HCT116 (cell line): ENCODE measurements around the gene GGACT. TPM values are rescaled to one million over a fixed set of nuclear protein-coding genes. Genes with fewer than 3 reads are reported as not detected.

Experiments used
- ATAC-seq: fragments of 200-7000 bp; cut with Tn5 transposase; 2 replicates; pipeline ENCODE4 v1.9.1; 2020; ENCODE audit warnings: mild to moderate bottlenecking, moderate library complexity
- BruUV-seq: library from RNA; stranded (reverse); fragments of 400-500 nt; replicated peaks from 2 replicates; lab custom pipeline; 2021; lab: Mats Ljungman, UMichigan
- CTCF ChIA-PET: fragments of 300-600 bp; sonication (Branson Sonifier 250); formaldehyde crosslinking; loops from one replicate; lab custom pipeline; 2021; ENCODE audit warnings: antibody characterized with exemption; lab: Charles Lee
- POLR2A ChIA-PET: fragments of 300-600, 350-600 bp; sonication (Branson Sonifier 250); formaldehyde crosslinking; loops from one replicate; lab custom pipeline; 2021; ENCODE audit warnings: antibody characterized with exemption; lab: Charles Lee
- RAD21 ChIA-PET, 2 experiments: fragments of 300-600 bp; sonication (Branson Sonifier 250); formaldehyde crosslinking; loops; one replicate each; lab custom pipeline; 2023; ENCODE audit warnings: low total read pairs in 2 of 2; ENCODE audit not compliant: uncharacterized antibody in 2 of 2, unreplicated experiment in 2 of 2, low non-redundant PET in 1 of 2; lab: Charles Lee
- DNase-seq: peaks from one replicate; pipeline ENCODE4 v3.0.0-alpha.2; 2010; ENCODE audit warnings: low read depth, low spot score
- H2AFZ ChIP-seq: fragments of 200-600 bp; shearing (Covaris generic), sonication (generic); 2 replicates; pipeline ENCODE4 v1.6.1; 2017; ENCODE audit warnings: low read depth, mixed run types, mixed read lengths, antibody characterized with exemption, low read length; ENCODE audit not compliant: poor library complexity, severe bottlenecking
- H3K27ac ChIP-seq: 2 replicates; pipeline ENCODE4 v1.5.1; 2012; ENCODE audit warnings: low read depth, low read length
- H3K27me3 ChIP-seq: fragments of 200-600 bp; sonication (generic); 2 replicates; pipeline ENCODE4 v1.6.1; 2016; ENCODE audit warnings: mixed run types, low read length, mixed read lengths; ENCODE audit not compliant: insufficient read depth
- H3K36me3 ChIP-seq, 2 experiments: fragments of 200-500 bp in 1 of 2; fragments of 200-600 bp in 1 of 2; sonication (Bioruptor generic) in 1 of 2; sonication (generic) in 1 of 2; 2 replicates each; pipeline versions ENCODE4 v1.5.1 to v1.6.1; 2014 to 2016; ENCODE audit warnings: low read length in 2 of 2, inconsistent platforms in 1 of 2, mixed read lengths in 1 of 2, mixed run types in 1 of 2; ENCODE audit not compliant: insufficient read depth in 2 of 2, control insufficient read depth in 1 of 2
- H3K4me1 ChIP-seq, 2 experiments: fragments of 200-600 bp in 1 of 2; sonication (generic) in 1 of 2; 2 replicates each; pipeline versions ENCODE4 v1.5.1 to v1.6.1; 2012 to 2017; ENCODE audit warnings: low read length in 2 of 2, inconsistent platforms in 1 of 2, mild to moderate bottlenecking in 1 of 2, mixed read lengths in 1 of 2, mixed run types in 1 of 2, moderate library complexity in 1 of 2; ENCODE audit not compliant: insufficient read depth in 2 of 2, control insufficient read depth in 1 of 2
- H3K4me2 ChIP-seq: fragments of 200-600 bp; sonication (generic); 2 replicates; pipeline ENCODE4 v1.6.1; 2017; ENCODE audit warnings: mixed run types, low read length, mixed read lengths
- H3K4me3 ChIP-seq, 2 experiments: fragments of 200-600 bp in 1 of 2; sonication (generic) in 1 of 2; replicated peaks in 1 of 2; 2 replicates each; pipeline ENCODE4 v1.5.1; 2011 to 2016; ENCODE audit warnings: low read length in 2 of 2, control low read depth in 1 of 2, low read depth in 1 of 2, mild to moderate bottlenecking in 1 of 2, mixed read lengths in 1 of 2, mixed run types in 1 of 2
- H3K79me2 ChIP-seq: fragments of 200-600 bp; sonication (generic); 2 replicates; pipeline ENCODE4 v1.6.1; 2017; ENCODE audit warnings: mild to moderate bottlenecking, mixed run types, low read length, moderate library complexity, mixed read lengths; ENCODE audit not compliant: insufficient read depth
- H3K9ac ChIP-seq: fragments of 200-600 bp; sonication (generic); 2 replicates; pipeline ENCODE4 v1.6.1; 2016; ENCODE audit warnings: low read length, mixed read lengths
- H3K9me2 ChIP-seq: fragments of 200-600 bp; sonication (generic), shearing (Covaris generic); 2 replicates; pipeline ENCODE4 v1.6.1; 2017; ENCODE audit warnings: mixed run types, mild to moderate bottlenecking, moderate library complexity; ENCODE audit not compliant: insufficient read depth
- H3K9me3 ChIP-seq, 2 experiments: fragments of 200-500 bp in 1 of 2; fragments of 200-600 bp in 1 of 2; sonication (Bioruptor generic) in 1 of 2; sonication (generic) in 1 of 2; 2 replicates each; pipeline ENCODE4 v1.6.1; 2014 to 2017; ENCODE audit warnings: low read length in 2 of 2, mixed read lengths in 2 of 2, inconsistent platforms in 1 of 2, low read depth in 1 of 2, mild to moderate bottlenecking in 1 of 2, mixed run types in 1 of 2, moderate library complexity in 1 of 2; ENCODE audit not compliant: control insufficient read depth in 1 of 2, insufficient read depth in 1 of 2
- H4K20me1 ChIP-seq: fragments of 200-600 bp; sonication (generic), shearing (Covaris generic); 2 replicates; pipeline ENCODE4 v1.6.1; 2017; ENCODE audit warnings: mixed run types, mild to moderate bottlenecking, moderate library complexity; ENCODE audit not compliant: insufficient read depth
- ATF3 ChIP-seq: IDR thresholded peaks from 2 replicates; pipeline ENCODE4 v1.6.1; 2012
- CBX3 ChIP-seq: IDR thresholded peaks from 2 replicates; pipeline ENCODE4 v1.6.1; 2012; ENCODE audit warnings: low read depth
- CEBPB ChIP-seq: IDR thresholded peaks from 2 replicates; pipeline ENCODE4 v1.6.1; 2012; ENCODE audit warnings: low read depth
- CTCF ChIP-seq, 3 experiments: fragments of 200-600 bp in 1 of 3; sonication (generic) in 1 of 3; IDR thresholded peaks in 2 of 3; conservative IDR thresholded peaks in 1 of 3; 2 replicates each; pipeline ENCODE4 v1.5.1; 2012 to 2017; ENCODE audit warnings: low read depth in 2 of 3, low read length in 2 of 3, antibody characterized with exemption in 1 of 3, borderline replicate concordance in 1 of 3, control low read depth in 1 of 3, mild to moderate bottlenecking in 1 of 3, mixed read lengths in 1 of 3, mixed run types in 1 of 3, moderate library complexity in 1 of 3; ENCODE audit not compliant: insufficient read depth in 1 of 3
- EGR1 ChIP-seq: IDR thresholded peaks from 2 replicates; pipeline ENCODE4 v1.6.1; 2012; ENCODE audit warnings: low read depth
- ELF1 ChIP-seq: IDR thresholded peaks from 2 replicates; pipeline ENCODE4 v1.6.1; 2012; ENCODE audit warnings: low read depth, borderline replicate concordance
- EZH2 ChIP-seq: fragments of 200-600 bp; sonication (generic); IDR thresholded peaks from 2 replicates; pipeline ENCODE4 v1.6.1; 2017; ENCODE audit warnings: antibody characterized with exemption, mixed run types
- EZH2phosphoT487 ChIP-seq: fragments of 200-600 bp; IDR thresholded peaks from 2 replicates; pipeline ENCODE4 v1.6.1; 2018; ENCODE audit warnings: antibody characterized with exemption, borderline replicate concordance
- FOSL1 ChIP-seq: IDR thresholded peaks from 2 replicates; pipeline ENCODE4 v1.6.1; 2012; ENCODE audit warnings: low read depth
- JUND ChIP-seq: IDR thresholded peaks from 2 replicates; pipeline ENCODE4 v1.6.1; 2012
- POLR2A ChIP-seq: IDR thresholded peaks from 2 replicates; pipeline ENCODE4 v1.7.0; 2011; ENCODE audit warnings: borderline replicate concordance; ENCODE audit not compliant: insufficient read depth, insufficient read length; ENCODE audit errors: extremely low read depth
- POLR2AphosphoS5 ChIP-seq: IDR thresholded peaks from 2 replicates; pipeline ENCODE4 v1.6.1; 2011; ENCODE audit warnings: mild to moderate bottlenecking, low read depth, low read length, moderate library complexity
- RAD21 ChIP-seq: IDR thresholded peaks from 2 replicates; pipeline ENCODE4 v1.6.1; 2012; ENCODE audit warnings: low read depth, mild to moderate bottlenecking
- REST ChIP-seq: IDR thresholded peaks from 2 replicates; pipeline ENCODE4 v1.6.1; 2012; ENCODE audit warnings: low read depth
- SIN3A ChIP-seq: IDR thresholded peaks from 2 replicates; pipeline ENCODE4 v1.6.1; 2012; ENCODE audit warnings: low read depth
- SP1 ChIP-seq: IDR thresholded peaks from 2 replicates; pipeline ENCODE4 v1.6.1; 2012; ENCODE audit warnings: low read depth
- SRF ChIP-seq: IDR thresholded peaks from 2 replicates; pipeline ENCODE4 v1.6.1; 2012; ENCODE audit warnings: low read depth
- intact Hi-C: fragments of 100-400 bp; cut with micrococcal nuclease; formaldehyde crosslinking; loops from 2 replicates; pipeline ENCODE4 v1.10.0; 2022
- total RNA-seq: library from RNA; stranded (reverse); gene quantifications from one replicate; pipeline ENCODE4 v1.2.1, GENCODE V29; 2021; ENCODE audit not compliant: unreplicated experiment
- TF ChIP-seq, protein P1 (sequence below): IDR thresholded peaks from 2 replicates; pipeline ENCODE4 v1.6.1; 2012

GGACT gene
- total RNA-seq, 1 experiment from 2014 or later = 5.0 TPM

GRCh38 chr13:100523411-100523810, 65.2 kb downstream of the GGACT start:
- Histone ChIP-seq H3K4me2 (no peak overlapping the region), H3K27ac (no peak overlapping the region), H3K9ac (no peak overlapping the region), H3K36me3 (no peaks in the 10 kb centered on the region), H3K9me3 (no peaks in the 10 kb centered on the region), H3K4me1 (no peaks in the 10 kb centered on the region; a peak in 1 of 4 replicates), H3K9me2 (no peaks in the 10 kb centered on the region), H2AFZ (no peak overlapping the region), H4K20me1 (no peaks in the 10 kb centered on the region), H3K79me2 (no peaks in the 10 kb centered on the region), H3K4me3 (no peak overlapping the region), H3K27me3 (no peaks in the 10 kb centered on the region)
- ATAC-seq (no peak), DNase-seq (no peak)
- intact Hi-C loops = no loop called here
- CTCF ChIA-PET = interaction anchor here (2.0 kb wide), 1 partner anchor 9 kb away, joined by 7 read pairs; no protein-coding TSS in a partner anchor
- RAD21 ChIA-PET = no interaction called here
- POLR2A ChIA-PET = no interaction called here
- TF ChIP-seq ELF1 = no peak
- no peak for TF ChIP-seq ATF3
- TF ChIP-seq POLR2A = no peak
- TF ChIP-seq REST = no peak
- TF ChIP-seq, protein P1, sequence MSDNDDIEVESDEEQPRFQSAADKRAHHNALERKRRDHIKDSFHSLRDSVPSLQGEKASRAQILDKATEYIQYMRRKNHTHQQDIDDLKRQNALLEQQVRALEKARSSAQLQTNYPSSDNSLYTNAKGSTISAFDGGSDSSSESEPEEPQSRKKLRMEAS = no peak
- no peak for TF ChIP-seq CTCF (IDR thresholded peaks at IDR 0.05 in 2 of 3, conservative IDR thresholded peaks at IDR 0.05 in 1 of 3; ENCODE audit: borderline replicate concordance in 1 of 3, insufficient read depth in 1 of 3, low read depth in 2 of 3, low read length in 2 of 3)
- no peak for TF ChIP-seq CEBPB
- no peak for TF ChIP-seq EZH2phosphoT487
- no peak for TF ChIP-seq RAD21
- no peak for TF ChIP-seq SP1
- TF ChIP-seq SRF = no peak
- TF ChIP-seq CBX3 = no peak
- no peak for TF ChIP-seq JUND
- TF ChIP-seq FOSL1 = no peak
- TF ChIP-seq POLR2AphosphoS5 = no peak
- TF ChIP-seq SIN3A = no peak
- TF ChIP-seq EGR1 = no peak
- no peak for TF ChIP-seq EZH2
- BruUV-seq = no TSS peak
